DND-41 (cell line): ENCODE results near the gene MYLK.

Source experiments
- ATAC-seq: fragments of 200-7000 bp; cut with Tn5 transposase; 3 replicates; pipeline ENCODE4 v1.9.1; 2021; ENCODE audit warnings: low read depth; ENCODE audit not compliant: insufficient read depth
- DNase-seq: peaks from one replicate; pipeline ENCODE4 v3.0.0-alpha.2; 2020
- H2AFZ ChIP-seq: 2 replicates; pipeline ENCODE4 v1.6.0; 2012; ENCODE audit warnings: low read depth, low read length
- H3K27ac ChIP-seq: 2 replicates; pipeline ENCODE4 v1.5.1; 2012; ENCODE audit warnings: low read length, inconsistent platforms
- H3K27me3 ChIP-seq: fragments of 200-600 bp; sonication (generic); 2 replicates; pipeline ENCODE4 v1.6.0; 2012; ENCODE audit warnings: low read length, mild to moderate bottlenecking, inconsistent platforms; ENCODE audit not compliant: insufficient read depth, poor library complexity
- H3K36me3 ChIP-seq: 2 replicates; pipeline ENCODE4 v1.5.1; 2012; ENCODE audit warnings: low read length, inconsistent platforms; ENCODE audit not compliant: insufficient read depth
- H3K4me1 ChIP-seq: 2 replicates; pipeline ENCODE4 v1.5.1; 2012; ENCODE audit warnings: mild to moderate bottlenecking, low read length; ENCODE audit not compliant: insufficient read depth
- H3K4me2 ChIP-seq: 2 replicates; pipeline ENCODE4 v1.6.0; 2012; ENCODE audit warnings: mild to moderate bottlenecking, moderate library complexity, low read length, inconsistent platforms; ENCODE audit not compliant: insufficient read depth
- H3K4me3 ChIP-seq, 2 experiments: fragments of 200-600 bp in 1 of 2; shearing (Covaris generic) in 1 of 2; 2 replicates each; pipeline ENCODE4 v1.5.1; 2012 to 2016; ENCODE audit warnings: inconsistent platforms in 2 of 2, low read length in 2 of 2, mild to moderate bottlenecking in 2 of 2, low read depth in 1 of 2, moderate library complexity in 1 of 2
- H3K79me2 ChIP-seq: 2 replicates; pipeline ENCODE4 v1.6.0; 2012; ENCODE audit warnings: low read length, inconsistent platforms; ENCODE audit not compliant: insufficient read depth
- H3K9ac ChIP-seq: 2 replicates; pipeline ENCODE4 v1.6.0; 2012; ENCODE audit warnings: low read depth, mild to moderate bottlenecking, inconsistent platforms, low read length, moderate library complexity
- H3K9me3 ChIP-seq: 2 replicates; pipeline ENCODE4 v1.5.1; 2012; ENCODE audit warnings: low read length, moderate library complexity, mild to moderate bottlenecking, inconsistent platforms; ENCODE audit not compliant: insufficient read depth, severe bottlenecking
- H4K20me1 ChIP-seq: 2 replicates; pipeline ENCODE4 v1.6.0; 2012; ENCODE audit warnings: low read length; ENCODE audit not compliant: insufficient read depth
- CTCF ChIP-seq: IDR thresholded peaks from 2 replicates; pipeline ENCODE4 v1.5.1; 2012; ENCODE audit warnings: borderline replicate concordance, low read length, moderate library complexity, mild to moderate bottlenecking; ENCODE audit not compliant: poor library complexity, severe bottlenecking; ENCODE audit errors: extremely low read depth
- EZH2 ChIP-seq: IDR thresholded peaks from 3 replicates; pipeline ENCODE4 v1.6.1; 2012; ENCODE audit warnings: borderline replicate concordance, low read depth, mild to moderate bottlenecking, moderate library complexity, low read length, inconsistent platforms; ENCODE audit not compliant: severe bottlenecking

Gene MYLK

GRCh38 chr3:123778991-123779622, 105.0 kb downstream of the MYLK start:
- H3K9me3 ChIP-seq: no peaks in the 10 kb centered on the region
- no peak overlapping the region for H3K27ac ChIP-seq
- H3K4me1 ChIP-seq: no peaks in the 10 kb centered on the region
- H3K9ac ChIP-seq: no peak overlapping the region
- no peaks in the 10 kb centered on the region for H3K36me3 ChIP-seq
- ATAC-seq (no peak), DNase-seq (no peak)
- no peaks in the 10 kb centered on the region for H3K79me2 ChIP-seq
- no peaks in the 10 kb centered on the region for H4K20me1 ChIP-seq
- no peak for TF ChIP-seq CTCF
- no peak for TF ChIP-seq EZH2
- H2AFZ ChIP-seq: no peak overlapping the region
- H3K4me3 ChIP-seq: no peak overlapping the region
- peaks cover 21% of the 10 kb centered on the region for H3K27me3 ChIP-seq
- no peak overlapping the region for H3K4me2 ChIP-seq

GRCh38 chr3:123778525-123778924, 105.6 kb downstream of the MYLK start:
- Histone ChIP-seq H3K36me3 (no peaks in the 10 kb centered on the region), H3K4me3 (no peak overlapping the region), H3K27ac (no peak overlapping the region), H3K27me3 (peaks cover 21% of the 10 kb centered on the region), H3K9ac (no peak overlapping the region), H2AFZ (no peak overlapping the region), H3K79me2 (no peaks in the 10 kb centered on the region), H3K4me1 (no peaks in the 10 kb centered on the region), H4K20me1 (no peaks in the 10 kb centered on the region), H3K4me2 (no peak overlapping the region), H3K9me3 (no peaks in the 10 kb centered on the region)
- no peak for TF ChIP-seq EZH2
- TF ChIP-seq CTCF: no peak
- no peak for ATAC-seq
- no peak for DNase-seq

GRCh38 chr3:123776071-123776782, 107.9 kb downstream of the MYLK start:
- Histone ChIP-seq H3K79me2 (no peaks in the 10 kb centered on the region), H3K9me3 (no peaks in the 10 kb centered on the region), H4K20me1 (no peaks in the 10 kb centered on the region)

More at GRCh38 chr3:123776071-123776782, 107.9 kb downstream of the MYLK start:
- no peak overlapping the region for H3K27ac ChIP-seq
- H3K36me3 ChIP-seq: no peaks in the 10 kb centered on the region
- no peaks in the 10 kb centered on the region for H3K4me1 ChIP-seq
- no peak overlapping the region for H2AFZ ChIP-seq
- H3K4me3 ChIP-seq: no peak overlapping the region
- DNase-seq (no peak), ATAC-seq (no peak)
- H3K27me3 ChIP-seq: peaks cover 21% of the 10 kb centered on the region
- TF ChIP-seq CTCF: no peak
- H3K4me2 ChIP-seq: no peak overlapping the region
- H3K9ac ChIP-seq: no peak overlapping the region
